ENCODE data around the gene PPP3CA.

PPP3CA gene

DNA sequence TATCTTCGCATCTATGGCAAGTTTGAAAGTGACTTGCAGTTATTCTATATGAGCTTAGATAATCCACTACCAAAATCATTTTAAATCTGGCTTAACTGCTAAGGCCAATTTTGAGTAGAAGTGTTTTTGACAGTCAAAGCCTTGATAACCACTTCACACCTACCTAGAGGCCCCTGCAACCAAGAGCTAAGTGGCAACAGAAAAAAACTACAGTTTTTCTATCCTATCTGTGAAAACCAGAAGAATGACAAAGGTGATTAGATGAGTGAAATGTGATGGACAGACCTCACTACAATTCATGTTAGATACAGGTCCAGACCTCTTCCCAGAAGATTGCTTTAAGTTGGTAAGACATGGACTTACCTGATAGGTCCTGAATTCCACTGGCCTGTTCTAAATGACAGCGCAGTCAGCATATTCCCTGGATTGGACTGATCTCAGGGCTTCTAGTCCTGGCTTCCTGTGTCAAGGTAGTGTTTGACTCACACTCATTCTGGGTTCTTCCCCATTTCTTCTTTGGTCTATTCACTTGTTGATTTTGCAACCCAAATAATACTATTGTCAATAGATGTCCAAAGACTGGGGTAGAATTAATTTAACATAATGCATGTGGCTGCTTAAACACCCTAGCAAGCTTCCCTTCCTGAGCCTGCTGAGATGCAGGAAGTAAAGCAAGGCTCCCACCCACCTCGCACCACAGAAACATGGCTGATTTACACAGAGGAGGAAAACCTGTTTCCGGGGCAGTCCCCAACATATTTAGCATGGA is 65.1 kb downstream of the PPP3CA start:
- Histone ChIP-seq H4K20me1 (ENCODE audit: insufficient read depth) (no peaks in the 10 kb centered on the region), H2AFZ (ENCODE audit: low read depth) (no peak overlapping the region), H3K27me3 (ENCODE audit: insufficient read depth, low read depth) (no peaks in the 10 kb centered on the region), H3K27ac (no peak overlapping the region), H3K36me3 (ENCODE audit: insufficient read depth) (no peaks in the 10 kb centered on the region), H3K9ac (no peak overlapping the region), H3K79me2 (ENCODE audit: insufficient read depth, low read depth) (0 out of 2 replicates have a peak, but pooled peaks cover 16% of the 10 kb centered on the region), H3K4me2 (no peak overlapping the region), H3K4me1 (ENCODE audit: low read depth, poor library complexity, severe bottlenecking) (peaks cover 20% of the 10 kb centered on the region), H3K4me3 (IDR thresholded peaks at IDR 0.05; ENCODE audit: insufficient read depth, low read depth, low read length) (no peak overlapping the region)
- TF ChIP-seq, protein P1, sequence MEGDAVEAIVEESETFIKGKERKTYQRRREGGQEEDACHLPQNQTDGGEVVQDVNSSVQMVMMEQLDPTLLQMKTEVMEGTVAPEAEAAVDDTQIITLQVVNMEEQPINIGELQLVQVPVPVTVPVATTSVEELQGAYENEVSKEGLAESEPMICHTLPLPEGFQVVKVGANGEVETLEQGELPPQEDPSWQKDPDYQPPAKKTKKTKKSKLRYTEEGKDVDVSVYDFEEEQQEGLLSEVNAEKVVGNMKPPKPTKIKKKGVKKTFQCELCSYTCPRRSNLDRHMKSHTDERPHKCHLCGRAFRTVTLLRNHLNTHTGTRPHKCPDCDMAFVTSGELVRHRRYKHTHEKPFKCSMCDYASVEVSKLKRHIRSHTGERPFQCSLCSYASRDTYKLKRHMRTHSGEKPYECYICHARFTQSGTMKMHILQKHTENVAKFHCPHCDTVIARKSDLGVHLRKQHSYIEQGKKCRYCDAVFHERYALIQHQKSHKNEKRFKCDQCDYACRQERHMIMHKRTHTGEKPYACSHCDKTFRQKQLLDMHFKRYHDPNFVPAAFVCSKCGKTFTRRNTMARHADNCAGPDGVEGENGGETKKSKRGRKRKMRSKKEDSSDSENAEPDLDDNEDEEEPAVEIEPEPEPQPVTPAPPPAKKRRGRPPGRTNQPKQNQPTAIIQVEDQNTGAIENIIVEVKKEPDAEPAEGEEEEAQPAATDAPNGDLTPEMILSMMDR (conservative IDR thresholded peaks at IDR 0.05; ENCODE audit: low read depth, low read length): no peak

DNA sequence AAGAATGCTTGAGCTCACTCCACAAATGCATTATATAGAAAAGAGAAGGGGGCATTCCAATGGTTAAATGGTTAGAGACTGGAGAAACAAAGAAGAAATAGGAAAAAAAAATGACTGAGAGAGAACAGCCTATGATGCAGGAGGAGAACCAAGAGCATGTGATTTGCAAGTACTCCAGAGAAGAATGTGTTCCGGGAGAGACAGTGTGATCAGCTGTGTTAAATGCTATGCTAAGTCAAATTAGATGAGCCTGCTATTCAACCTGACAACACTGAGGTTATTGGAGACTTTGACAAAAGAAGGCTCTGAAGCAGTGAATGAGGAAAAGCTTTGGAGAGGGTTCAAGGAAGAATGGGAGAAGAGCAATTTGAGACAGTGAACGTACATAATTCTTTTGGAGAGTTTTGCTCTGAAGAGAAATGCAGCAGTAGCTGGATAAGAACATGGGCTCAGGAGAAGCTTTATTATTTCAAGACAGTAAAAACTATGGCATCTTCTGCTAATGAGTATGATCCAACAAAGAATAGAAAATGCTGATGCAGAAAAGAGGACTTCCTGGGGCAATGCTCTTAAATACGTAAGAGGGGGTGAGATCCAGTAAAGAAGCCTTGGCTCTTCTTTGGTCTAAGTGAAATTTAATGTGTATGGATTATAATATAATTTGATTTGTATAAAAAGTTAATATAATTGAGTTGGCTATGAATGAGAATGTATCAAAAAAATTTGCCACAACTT is 66.3 kb downstream of the PPP3CA start:
- Histone ChIP-seq H3K4me1 (ENCODE audit: low read depth, poor library complexity, severe bottlenecking) (peaks cover 13% of the 10 kb centered on the region), H3K79me2 (ENCODE audit: insufficient read depth, low read depth) (0 out of 2 replicates have a peak, but pooled peaks cover 9% of the 10 kb centered on the region), H3K4me2 (no peak overlapping the region), H3K27me3 (ENCODE audit: insufficient read depth, low read depth) (no peaks in the 10 kb centered on the region), H2AFZ (ENCODE audit: low read depth) (no peak overlapping the region), H3K9ac (no peak overlapping the region), H4K20me1 (ENCODE audit: insufficient read depth) (no peaks in the 10 kb centered on the region), H3K27ac (no peak overlapping the region), H3K4me3 (IDR thresholded peaks at IDR 0.05; ENCODE audit: insufficient read depth, low read depth, low read length) (no peak overlapping the region), H3K36me3 (ENCODE audit: insufficient read depth) (no peaks in the 10 kb centered on the region)
- TF ChIP-seq, protein P1 (conservative IDR thresholded peaks at IDR 0.05; ENCODE audit: low read depth, low read length): no peak

DNA sequence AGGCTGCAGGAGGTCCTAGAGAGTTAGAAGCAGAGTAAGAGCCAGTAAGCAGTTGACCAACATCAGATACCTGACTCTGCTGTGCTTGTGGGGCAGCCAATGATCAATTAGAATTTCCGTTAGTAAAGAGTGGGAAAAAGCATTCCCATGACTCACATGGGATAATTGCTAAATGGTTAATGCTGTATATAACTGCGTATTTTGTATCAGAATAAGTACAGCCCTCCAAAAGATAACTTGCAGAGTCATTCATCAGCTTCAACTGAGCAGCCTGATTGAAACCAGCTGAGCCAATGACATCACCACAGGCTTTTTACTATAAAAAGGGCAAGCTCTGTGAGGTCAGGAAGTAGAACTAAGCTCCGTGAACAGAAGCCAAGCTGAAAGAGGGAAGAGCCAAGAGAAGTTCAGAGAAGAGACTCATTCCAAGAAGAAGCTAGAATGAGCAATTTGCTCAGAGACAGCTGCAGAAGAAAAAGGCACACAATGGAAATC is 67.9 kb downstream of the PPP3CA start:
- TF ChIP-seq, protein P1 (conservative IDR thresholded peaks at IDR 0.05; ENCODE audit: low read depth, low read length): no peak
- H3K27me3 ChIP-seq (ENCODE audit: insufficient read depth, low read depth): no peaks in the 10 kb centered on the region
- no peaks in the 10 kb centered on the region; the same call in 1 of the 2 replicates for H4K20me1 ChIP-seq (ENCODE audit: insufficient read depth)
- 0 out of 2 replicates have a peak, but pooled peaks cover 12% of the 10 kb centered on the region for H3K79me2 ChIP-seq (ENCODE audit: insufficient read depth, low read depth)
- no peaks in the 10 kb centered on the region for H3K36me3 ChIP-seq (ENCODE audit: insufficient read depth)
- peaks cover 13% of the 10 kb centered on the region for H3K4me1 ChIP-seq (ENCODE audit: low read depth, poor library complexity, severe bottlenecking)
- no peak overlapping the region for H3K27ac ChIP-seq
- H3K4me3 ChIP-seq (IDR thresholded peaks at IDR 0.05; ENCODE audit: insufficient read depth, low read depth, low read length): no peak overlapping the region
- no peak overlapping the region for H3K9ac ChIP-seq
- no peak overlapping the region for H2AFZ ChIP-seq (ENCODE audit: low read depth)
- peak overlapping the region; percentile 13; the same call in 1 of the 2 replicates for H3K4me2 ChIP-seq

DNA sequence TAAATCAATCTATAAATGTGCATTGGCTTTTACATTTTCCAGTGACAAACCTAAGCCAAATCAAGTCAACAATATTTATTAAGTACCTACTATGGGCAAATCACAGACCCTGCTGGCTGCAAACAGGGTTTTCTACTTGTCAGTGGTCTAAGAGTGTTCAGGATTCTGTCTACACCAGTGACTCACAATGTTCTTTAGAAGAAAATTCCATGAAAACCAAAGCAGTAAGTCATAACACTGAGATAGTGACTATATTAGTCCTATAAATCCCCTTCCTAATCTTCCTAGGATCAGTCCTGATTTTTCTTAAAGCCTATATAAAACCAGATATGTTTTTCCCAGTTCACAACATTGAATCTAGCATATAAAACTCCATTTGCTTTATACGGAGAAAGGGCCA is 69.7 kb downstream of the PPP3CA start:
- H3K36me3 ChIP-seq (ENCODE audit: insufficient read depth): no peaks in the 10 kb centered on the region
- no peak overlapping the region for H3K4me2 ChIP-seq
- no peak overlapping the region for H3K9ac ChIP-seq
- H4K20me1 ChIP-seq (ENCODE audit: insufficient read depth): no peaks in the 10 kb centered on the region; the same call in 1 of the 2 replicates
- TF ChIP-seq, protein P1 (conservative IDR thresholded peaks at IDR 0.05; ENCODE audit: low read depth, low read length): no peak
- no peak overlapping the region for H3K4me3 ChIP-seq (IDR thresholded peaks at IDR 0.05; ENCODE audit: insufficient read depth, low read depth, low read length)
- H3K4me1 ChIP-seq (ENCODE audit: low read depth, poor library complexity, severe bottlenecking): peaks cover 13% of the 10 kb centered on the region
- H3K27ac ChIP-seq: no peak overlapping the region
- H2AFZ ChIP-seq (ENCODE audit: low read depth): no peak overlapping the region
- H3K27me3 ChIP-seq (ENCODE audit: insufficient read depth, low read depth): no peaks in the 10 kb centered on the region
- H3K79me2 ChIP-seq (ENCODE audit: insufficient read depth, low read depth): peaks cover 5% of the 10 kb centered on the region; the same call in 1 of the 2 replicates

All from KMS-11 (cell line).